Ureter (tissue), 1 donor: ENCODE data around the gene IQCH. TPM values are rescaled to one million over a fixed set of nuclear protein-coding genes. Genes with fewer than 3 reads are reported as not detected.

Experiments used
- DNase-seq: peaks from one replicate; pipeline ENCODE4 v3.0.0-alpha.2; 2020; ENCODE audit warnings: low spot score
- total RNA-seq: library from RNA; stranded (reverse); gene quantifications from one replicate; pipeline ENCODE4 v1.2.4, GENCODE V29; 2023
- donor health status: DM: yes; HTN: yes; CAD: no.

The IQCH gene
- total RNA-seq, 1 donor from 2014 or later = 14.4 TPM

DNA sequence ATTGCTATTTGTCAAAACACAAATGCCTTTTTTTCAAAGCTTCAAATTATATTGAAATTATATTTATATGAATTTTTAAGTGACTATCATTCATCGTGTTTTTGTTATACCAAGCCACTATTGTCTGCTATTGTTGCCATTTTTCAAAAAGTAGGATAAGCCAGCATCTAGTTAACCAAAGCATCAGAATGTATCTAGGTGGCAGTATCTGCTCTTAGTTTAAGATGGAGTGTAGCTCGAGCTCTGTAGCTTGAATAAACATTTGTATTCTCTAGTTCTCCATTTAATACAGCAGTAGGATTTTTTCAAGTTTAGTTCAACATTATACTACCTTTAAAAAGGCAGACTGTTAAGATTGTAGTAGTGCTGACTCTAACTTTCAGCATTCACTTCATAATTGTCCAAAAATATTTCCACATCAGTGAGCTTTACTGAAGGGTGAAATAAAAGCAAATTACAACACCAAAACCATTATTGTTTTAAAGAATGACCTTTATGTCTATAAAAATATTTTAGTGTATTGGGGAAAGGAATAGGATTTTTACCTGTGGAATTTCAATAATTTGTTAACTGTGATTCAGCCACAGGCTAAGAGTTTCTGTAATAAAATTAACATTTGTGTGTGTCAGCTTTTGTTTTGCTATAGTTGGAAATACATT, 246.7 kb downstream of the IQCH start:
- no peak for DNase-seq

DNA sequence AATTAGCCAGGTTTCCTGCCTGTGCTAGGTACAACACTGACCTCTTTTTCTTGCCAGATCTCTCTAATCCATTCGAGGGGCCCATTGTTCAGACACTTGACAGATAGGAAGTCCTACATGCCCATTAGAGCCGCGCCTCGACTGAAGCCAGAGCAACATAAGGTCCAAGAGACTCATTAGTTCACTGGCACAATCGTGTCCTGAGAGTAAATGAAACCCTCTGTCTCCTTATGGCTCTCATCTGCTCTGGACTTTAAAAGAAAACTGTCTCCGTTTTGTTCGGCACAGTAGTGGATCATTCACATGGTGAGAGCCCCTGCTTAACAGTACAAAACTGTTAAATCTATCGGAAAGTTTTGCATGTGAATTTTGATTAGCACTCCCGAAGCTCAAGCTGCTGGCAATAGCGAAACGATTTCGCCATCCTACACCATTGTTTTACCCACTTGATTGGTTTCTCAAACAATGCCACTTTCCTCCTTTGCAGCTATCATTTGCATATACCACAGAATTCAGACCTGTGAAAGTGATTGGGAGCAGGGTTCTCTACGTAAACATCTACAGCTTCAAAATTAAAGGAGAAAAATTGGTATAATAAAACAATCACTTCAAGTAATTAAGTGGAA, 247.4 kb downstream of the IQCH start:
- DNase-seq = no peak

DNA sequence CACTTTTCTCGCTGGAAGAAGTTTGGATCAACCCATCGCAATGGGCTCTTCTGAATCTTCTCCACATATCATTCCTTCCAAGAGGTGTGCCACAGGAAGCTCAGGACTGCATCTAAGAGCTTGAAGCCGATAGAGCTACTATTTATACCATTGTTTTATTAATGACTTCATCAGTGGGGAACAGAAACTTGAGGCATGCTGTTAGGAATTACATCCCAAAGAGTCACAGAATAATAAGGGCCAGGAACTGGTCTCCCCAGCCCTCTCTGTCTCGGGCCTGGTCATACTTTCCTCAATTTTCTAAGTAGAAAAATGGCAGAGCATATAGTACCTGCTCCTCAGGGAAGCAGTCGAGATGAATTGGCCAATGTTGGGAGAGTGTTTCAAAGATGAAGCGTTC, 249.5 kb downstream of the IQCH start:
- no peak for DNase-seq

DNA sequence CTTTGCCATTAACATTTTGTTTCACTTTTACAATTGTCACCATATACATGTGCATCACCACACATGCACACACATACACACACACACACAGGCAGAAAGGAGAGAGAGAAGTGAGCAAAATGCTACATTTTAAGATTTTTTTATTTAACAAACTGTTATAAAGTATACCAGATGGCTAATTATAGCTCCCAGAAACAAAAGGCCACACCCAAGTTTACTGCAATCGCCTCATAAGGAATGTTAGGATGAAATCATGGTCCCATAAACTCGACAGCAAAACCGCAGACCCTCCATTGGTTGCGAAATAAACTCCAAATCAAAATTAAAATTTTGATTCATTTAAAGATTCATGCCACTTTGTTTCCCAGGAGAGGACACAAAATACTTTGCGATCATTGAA, 250.2 kb downstream of the IQCH start:
- DNase-seq = no peak

DNA sequence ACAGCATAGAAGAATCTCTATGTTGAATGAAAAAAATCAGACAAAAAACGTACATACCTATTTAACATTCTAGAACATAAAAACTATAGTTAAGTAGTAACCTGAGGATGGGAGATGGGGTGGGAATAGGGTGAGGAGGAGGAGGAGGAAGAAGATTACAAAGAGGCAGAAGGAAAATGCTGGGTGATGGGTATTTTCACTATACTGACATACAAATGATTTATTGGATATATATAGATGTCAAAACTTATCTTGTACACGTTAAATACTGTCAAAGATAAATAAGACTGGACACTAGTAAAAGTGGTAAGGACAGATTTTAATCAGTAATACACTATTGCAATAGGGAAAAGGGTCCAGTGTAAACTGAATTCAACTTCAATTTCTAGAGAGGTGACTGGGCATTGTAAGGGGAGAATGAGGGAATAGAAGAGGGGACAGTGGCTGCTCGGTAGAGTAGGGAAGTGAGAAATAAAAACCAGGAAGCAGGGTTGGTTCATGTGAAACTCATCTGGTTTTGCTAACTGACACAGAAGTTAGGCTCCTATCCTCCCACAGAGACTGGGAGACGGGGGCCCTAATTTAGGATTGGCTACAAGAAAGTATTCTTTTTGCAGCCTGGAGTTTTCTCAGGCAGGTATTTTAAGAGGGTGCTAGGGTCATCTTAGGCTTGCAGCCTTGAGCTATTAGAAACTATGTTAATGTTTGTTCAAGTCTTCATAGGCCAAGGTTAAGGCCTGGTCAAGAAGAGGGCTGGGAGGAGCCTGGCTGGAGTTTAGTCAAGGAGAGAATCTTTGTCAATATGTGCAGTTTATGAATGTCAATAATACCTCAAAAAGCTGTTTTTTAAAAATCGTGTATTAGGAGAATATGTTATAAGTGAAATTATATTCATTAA, 251.3 kb downstream of the IQCH start:
- no peak for DNase-seq

GRCh38 chr15:67506775-67507747, 252.5 kb downstream of the IQCH start:
- DNase-seq = no peak

DNA sequence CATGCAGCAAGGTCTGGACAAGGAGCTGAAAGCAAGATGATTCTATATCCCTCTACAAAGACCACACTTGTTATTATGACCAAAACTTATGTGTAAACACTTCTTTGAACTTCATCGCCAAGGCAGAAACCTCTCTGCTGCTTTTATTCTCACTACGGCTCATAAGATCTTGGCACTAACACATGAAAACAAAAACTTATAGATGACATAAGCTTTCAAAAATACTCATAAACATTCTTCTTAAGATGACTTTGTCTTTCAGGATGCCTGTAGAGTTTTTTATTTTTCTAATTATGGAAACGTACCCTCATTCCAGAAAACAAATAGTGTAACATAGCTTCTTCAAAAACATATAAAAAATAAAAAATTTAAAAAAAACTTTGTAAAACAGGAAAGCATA, 253.8 kb downstream of the IQCH start:
- no peak for DNase-seq

GRCh38 chr15:67509918-67510317, 255.3 kb downstream of the IQCH start:
- no peak for DNase-seq

DNA sequence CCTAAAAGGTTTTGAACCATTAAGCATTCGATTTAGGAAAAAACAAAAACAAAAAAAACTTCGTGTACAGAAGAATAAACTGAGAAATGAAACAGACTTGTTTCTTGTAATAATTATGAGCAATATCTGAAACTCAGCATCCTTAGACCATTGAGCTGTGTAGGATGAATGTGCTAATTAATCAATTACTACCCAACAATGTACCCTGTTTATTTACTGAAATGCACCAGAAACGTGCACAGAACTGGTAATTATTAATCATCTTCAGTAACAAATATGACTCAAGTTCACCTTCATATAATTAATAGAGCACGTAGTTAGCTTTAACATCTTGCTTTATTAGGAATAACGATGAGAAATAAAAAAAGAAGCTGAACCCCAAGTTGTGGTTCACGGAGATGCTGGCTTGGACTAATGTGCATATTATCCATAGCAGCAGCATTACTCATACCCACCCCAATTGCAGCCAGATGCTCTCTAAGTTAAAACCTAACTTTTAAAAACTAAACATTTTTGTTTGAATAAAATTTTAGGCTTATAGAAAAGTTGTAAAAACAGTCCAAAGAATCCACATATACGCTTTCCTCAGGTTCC, 256.1 kb downstream of the IQCH start:
- no peak for DNase-seq

GRCh38 chr15:67511606-67512005, 257.0 kb downstream of the IQCH start:
- no peak for DNase-seq

DNA sequence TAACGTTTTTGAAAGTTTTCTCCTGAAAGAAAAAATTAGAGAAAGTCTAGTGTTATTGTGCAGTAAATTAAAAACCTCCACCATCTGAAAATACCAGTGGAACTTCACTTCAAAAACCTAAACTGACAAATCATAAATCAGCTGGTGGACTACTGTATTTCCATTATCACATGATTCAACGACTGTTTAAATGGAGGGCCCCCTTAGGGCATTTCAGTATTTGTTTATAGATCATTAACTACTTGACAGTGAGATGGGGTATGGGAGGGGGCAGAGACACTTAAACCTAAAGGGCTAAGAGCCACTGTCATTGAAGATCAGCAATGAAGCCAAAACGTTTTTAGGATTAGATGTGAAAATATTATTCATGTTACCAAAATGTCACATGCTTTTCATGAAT, 257.6 kb downstream of the IQCH start:
- DNase-seq = no peak

- no peak for DNase-seq
Measured at GRCh38 chr15:67512933-67513714, 258.5 kb downstream of the IQCH start.

- DNase-seq = no peak
Measured at GRCh38 chr15:67515090-67515489, 260.5 kb downstream of the IQCH start.

DNA sequence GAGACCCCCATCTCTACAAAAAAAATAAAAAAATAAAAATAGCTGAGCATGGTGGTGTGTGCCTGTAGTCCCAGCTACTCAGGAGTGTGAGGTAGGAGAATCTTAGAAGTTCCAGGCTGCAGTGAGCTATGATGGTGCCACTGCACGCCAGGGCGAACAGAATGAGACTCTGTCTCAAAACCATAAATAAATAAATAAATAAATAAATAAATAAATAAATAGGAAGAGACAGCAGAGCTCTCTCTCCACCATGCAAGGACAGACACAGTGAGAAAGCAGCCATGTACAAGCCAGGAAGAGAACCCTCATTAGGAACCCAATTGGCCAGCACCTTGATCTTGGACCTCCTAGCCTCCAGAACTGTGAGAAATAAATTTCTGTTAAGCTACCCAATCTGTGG, 261.0 kb downstream of the IQCH start:
- DNase-seq = no peak

DNA sequence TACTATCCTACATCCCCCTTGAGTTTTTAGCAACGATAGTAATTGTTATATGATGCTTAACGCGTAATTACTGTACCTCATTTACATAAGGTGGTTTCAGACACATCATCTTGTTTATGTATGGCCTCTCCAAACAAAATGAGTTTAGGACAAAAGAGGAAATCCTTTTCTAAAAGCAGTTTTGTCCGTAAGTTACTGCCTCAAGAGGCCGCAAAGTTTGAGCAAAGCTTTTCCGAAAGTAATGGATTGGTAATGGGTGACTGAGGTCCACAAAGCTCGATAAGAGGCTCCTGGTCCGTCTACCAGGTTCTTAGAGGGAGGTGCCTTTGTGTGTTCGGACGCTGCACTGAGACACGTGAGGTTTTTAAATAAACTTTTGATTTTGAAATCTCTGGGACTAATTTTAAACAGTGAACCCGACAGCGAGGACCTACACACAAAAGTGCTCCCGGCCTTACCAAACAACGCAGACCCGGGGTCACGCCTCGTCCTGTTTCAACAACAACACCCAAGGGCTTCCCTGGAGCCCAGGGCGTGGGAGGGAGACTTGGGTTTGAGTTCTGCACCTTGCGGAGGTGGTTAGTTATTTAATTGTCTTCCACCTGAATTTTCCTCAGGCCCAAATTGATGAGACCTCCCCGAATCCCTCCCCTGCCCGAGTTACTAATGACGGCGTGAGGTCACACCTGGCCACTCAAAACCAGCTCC, 265.9 kb downstream of the IQCH start:
- DNase-seq = no peak

GRCh38 chr15:67521029-67521782, 266.6 kb downstream of the IQCH start, which contains the start of gene C15orf61:
C15orf61 (plus strand) TSS chr15:67521131; CDS start chr15:67521249, 118 bp downstream.
- DNase-seq = peak; percentile 89

GRCh38 chr15:67521783-67522568, 267.4 kb downstream of the IQCH start:
- DNase-seq = no peak

GRCh38 chr15:67523330-67523729, 268.7 kb downstream of the IQCH start:
- DNase-seq = no peak
